NCI-H187 treated with DMSO at 0.1 percent for 48 hours (cell line): ENCODE data around the gene NRF1.
"Not testable (repeated sequence)": the region's sequence is repeated elsewhere in the genome, so short reads cannot be mapped to it uniquely, and the experiment has no call there.

Experiments
- DNase-seq: peaks from one replicate; lab custom pipeline; 2025; lab: John Stamatoyannopoulos, UW

The NRF1 gene

GRCh38 chr7:129782818-129783583, 171.5 kb downstream of the NRF1 start:
- DNase-seq = no peak

GRCh38 chr7:129783584-129783919, 172.0 kb downstream of the NRF1 start:
- DNase-seq = no peak

GRCh38 chr7:129784437-129784782, 172.9 kb downstream of the NRF1 start:
- no peak for DNase-seq

- no peak for DNase-seq
Measured at GRCh38 chr7:129784783-129785684, 173.5 kb downstream of the NRF1 start.

GRCh38 chr7:129785685-129786514, 174.4 kb downstream of the NRF1 start:
- DNase-seq = no peak

GRCh38 chr7:129786825-129787563, 175.5 kb downstream of the NRF1 start:
- DNase-seq = no peak

DNA sequence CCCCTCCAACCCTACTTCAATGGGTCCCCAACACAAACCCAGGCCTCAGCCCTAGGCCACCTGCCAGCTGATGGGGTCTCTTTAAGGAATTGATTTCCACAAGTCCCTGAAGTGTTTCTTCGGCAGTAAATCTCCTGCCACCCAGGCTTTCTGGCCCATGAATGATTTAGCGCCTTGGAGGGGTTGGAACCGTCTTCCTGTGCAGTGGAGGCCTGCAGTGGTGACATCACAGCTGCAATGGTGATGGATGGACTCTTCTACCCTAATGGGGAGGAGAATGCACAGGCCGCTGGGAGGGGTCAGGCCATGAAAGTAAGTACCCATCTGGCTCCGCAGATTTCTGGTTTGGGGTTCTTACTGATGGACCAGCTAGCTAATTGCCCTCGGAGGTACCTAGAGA, 177.5 kb downstream of the NRF1 start:
- DNase-seq = no peak

- DNase-seq = no peak
Measured at GRCh38 chr7:129789652-129790051, 178.1 kb downstream of the NRF1 start.

GRCh38 chr7:129790136-129790535, 178.6 kb downstream of the NRF1 start:
- no peak for DNase-seq

- no peak for DNase-seq
Measured at GRCh38 chr7:129792721-129793120, 181.2 kb downstream of the NRF1 start.

DNA sequence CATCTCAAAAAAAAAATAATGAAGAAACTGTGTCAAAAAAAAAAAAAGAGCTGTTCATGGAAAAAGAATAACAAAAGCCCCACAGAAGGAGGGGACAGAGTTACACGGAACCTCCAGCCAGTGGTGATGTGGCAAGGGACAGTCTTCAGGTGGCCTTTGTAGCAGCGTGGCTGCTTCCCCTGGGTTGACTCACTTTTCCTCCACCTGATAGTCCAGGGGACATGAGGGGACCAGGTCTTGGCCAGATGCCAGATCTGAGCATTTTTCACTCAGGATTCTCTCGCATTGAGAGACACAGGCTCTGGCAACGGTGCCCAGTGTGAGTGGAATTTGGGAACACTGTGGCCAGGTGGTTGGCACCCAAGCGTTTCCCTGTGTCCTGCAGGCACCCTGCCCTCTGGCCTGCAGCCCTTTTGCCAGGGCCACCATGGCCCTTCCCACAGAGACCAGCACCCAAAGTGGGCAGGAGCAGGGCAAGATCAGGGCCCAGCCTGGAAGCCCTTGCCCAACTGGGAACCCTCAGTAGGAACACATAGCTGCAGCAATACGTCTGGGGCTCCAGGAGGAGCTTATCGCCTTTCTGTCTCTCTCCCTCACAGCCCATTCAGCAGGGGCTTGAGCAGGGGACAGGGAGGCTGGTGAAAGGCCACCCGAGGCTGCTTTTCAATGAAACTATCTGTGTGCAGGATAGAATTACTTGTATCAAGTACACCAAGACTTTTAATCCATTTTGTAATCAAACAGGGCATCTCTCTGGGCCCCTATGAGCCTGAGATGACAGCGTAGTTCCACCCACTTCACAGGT, 182.2 kb downstream of the NRF1 start:
- no peak for DNase-seq

DNA sequence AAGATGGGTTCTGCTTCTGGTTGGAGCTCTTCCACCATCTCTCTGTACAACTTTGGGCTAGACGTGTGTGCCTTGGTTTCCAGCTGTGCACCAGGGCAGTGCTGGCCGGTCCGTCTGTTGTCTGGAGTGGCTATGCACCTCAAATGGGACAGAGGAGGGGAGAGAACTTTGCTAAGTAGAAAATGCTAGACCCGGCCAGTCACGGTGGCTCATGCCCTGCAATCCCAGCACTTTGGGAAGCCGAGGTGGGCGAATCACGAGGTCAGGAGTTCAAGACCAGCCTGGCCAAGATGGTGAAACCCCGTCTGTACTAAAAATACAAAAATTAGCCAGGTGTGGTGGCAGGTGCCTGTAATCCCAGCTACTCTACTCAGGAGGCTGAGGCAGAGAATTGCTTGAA, 182.9 kb downstream of the NRF1 start:
- DNase-seq = not testable (repeated sequence)

DNA sequence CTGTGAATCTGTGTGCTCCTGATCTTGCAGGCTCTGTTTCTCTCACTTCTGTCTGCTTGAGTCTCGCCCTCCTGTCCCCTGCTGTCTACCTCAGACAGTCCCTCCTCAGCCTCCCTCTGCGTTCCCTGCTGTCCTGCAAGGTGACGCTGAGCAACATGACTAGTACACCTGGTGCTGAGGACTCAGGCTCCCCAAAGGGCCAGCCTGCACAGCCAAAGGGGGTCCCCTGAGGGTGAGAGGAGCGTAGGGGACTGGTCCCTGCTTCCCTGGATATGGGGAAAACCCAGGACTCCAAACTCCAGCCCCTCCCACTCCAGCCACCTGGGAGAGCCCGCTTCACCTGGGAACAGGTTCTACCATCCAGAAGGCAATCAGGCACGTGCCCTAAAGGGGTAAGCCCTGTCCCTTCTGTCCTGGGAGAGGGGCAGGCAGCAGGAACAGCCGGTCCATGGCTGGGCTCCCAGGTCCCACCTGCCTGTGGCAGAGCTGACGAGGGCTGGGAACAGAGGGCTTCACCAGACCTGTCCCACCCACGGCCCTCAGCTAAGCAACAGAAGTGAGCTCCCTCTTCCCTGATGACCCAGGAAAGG, 184.8 kb downstream of the NRF1 start:
- no peak for DNase-seq

GRCh38 chr7:129797214-129797789, 185.8 kb downstream of the NRF1 start:
- DNase-seq = no peak

- no peak for DNase-seq
Measured at GRCh38 chr7:129798616-129799349, 187.3 kb downstream of the NRF1 start.

DNA sequence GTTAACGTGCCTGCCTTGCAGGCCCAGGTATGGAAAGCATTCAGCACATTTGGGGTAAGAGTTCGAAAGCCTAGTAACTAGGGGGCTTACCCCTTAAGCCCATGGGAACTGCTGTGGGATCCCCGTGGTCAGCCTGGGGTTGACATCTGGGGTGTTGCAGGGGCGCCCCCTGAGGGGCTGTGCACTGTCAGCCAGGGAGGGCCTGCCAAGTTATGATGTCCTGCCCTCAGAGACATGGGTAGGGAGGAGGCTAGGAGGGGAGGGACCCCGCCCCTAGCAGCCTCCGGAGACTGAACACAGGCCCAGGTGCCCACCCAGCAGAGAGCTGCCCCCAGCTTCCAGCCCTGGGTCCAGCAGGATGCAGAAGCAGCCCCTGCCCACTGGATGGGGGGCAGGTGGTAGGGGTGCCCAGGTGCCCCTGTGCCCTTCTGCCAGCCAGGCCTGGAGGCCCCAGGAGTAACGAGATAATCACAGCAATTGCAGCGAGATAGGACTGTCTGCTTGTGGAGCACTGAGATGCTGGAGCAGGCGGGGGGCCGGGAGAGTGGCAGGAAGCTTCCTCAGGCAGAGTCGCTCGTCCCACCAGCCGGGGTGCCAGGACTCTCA, 187.9 kb downstream of the NRF1 start:
- DNase-seq = no peak

- no peak for DNase-seq
Measured at GRCh38 chr7:129800901-129801300, 189.4 kb downstream of the NRF1 start.

DNA sequence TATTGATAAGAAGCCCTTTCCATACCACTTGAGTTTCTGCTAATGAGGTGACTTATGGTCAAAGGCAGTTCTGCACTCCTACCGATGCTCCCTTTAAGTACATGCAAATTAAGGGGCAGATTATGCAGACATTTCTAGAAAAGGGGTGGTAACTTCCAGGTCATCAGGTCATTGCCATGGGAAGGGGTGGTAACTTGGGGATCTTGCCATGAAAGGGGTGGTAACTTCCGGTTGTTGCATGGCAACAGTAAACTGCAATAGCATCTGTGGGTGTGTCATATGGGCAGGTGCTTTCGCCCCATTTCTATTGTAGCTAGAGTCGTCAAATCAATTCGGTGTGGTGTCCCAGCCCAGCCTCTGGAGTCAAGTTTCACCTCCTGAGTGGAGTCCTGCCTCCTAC, 190.4 kb downstream of the NRF1 start:
- DNase-seq = no peak

GRCh38 chr7:129803546-129804081, 192.1 kb downstream of the NRF1 start:
- DNase-seq = no peak
